GM23338 (cell line): Measurements from ENCODE around the gene CNOT1. TPM values are rescaled to one million over a fixed set of nuclear protein-coding genes. Genes with fewer than 3 reads are reported as not detected.

Experiments
- ATAC-seq: fragments of 200-7000 bp; cut with Tn5 transposase; 3 replicates; pipeline ENCODE4 v1.9.1; 2020
- DNase-seq: peaks from one replicate; pipeline ENCODE4 v3.0.0-alpha.2; 2015; ENCODE audit warnings: low spot score
- H2AFZ ChIP-seq: fragments of 200-600 bp; sonication (generic); 2 replicates; pipeline ENCODE4 v1.8.0; 2016; ENCODE audit warnings: antibody characterized with exemption, mild to moderate bottlenecking, moderate library complexity
- H3F3A ChIP-seq: fragments of 200-600 bp; sonication (generic); replicated peaks from 2 replicates; pipeline ENCODE4 v1.8.0; 2017; ENCODE audit warnings: antibody characterized with exemption, mixed run types, low read depth
- H3K27ac ChIP-seq: fragments of 200-600 bp; sonication (generic); 2 replicates; pipeline ENCODE4 v1.6.1; 2016; ENCODE audit warnings: low read depth
- H3K27me3 ChIP-seq: fragments of 200-600 bp; sonication (generic); 2 replicates; pipeline ENCODE4 v1.8.0; 2016; ENCODE audit warnings: mild to moderate bottlenecking, mixed run types, moderate library complexity; ENCODE audit not compliant: insufficient read depth
- H3K36me3 ChIP-seq: fragments of 200-600 bp; sonication (generic); 2 replicates; pipeline ENCODE4 v1.8.0; 2016; ENCODE audit warnings: mild to moderate bottlenecking; ENCODE audit not compliant: insufficient read depth
- H3K4me1 ChIP-seq: fragments of 200-600 bp; sonication (generic); 2 replicates; pipeline ENCODE4 v1.8.0; 2016; ENCODE audit warnings: mild to moderate bottlenecking, moderate library complexity; ENCODE audit not compliant: insufficient read depth
- H3K4me2 ChIP-seq: fragments of 200-600 bp; sonication (generic); 2 replicates; pipeline ENCODE4 v1.7.1; 2017; ENCODE audit warnings: mixed run types
- H3K4me3 ChIP-seq: fragments of 200-600 bp; sonication (generic); 2 replicates; pipeline ENCODE4 v1.6.1; 2016; ENCODE audit warnings: mixed run types
- H3K79me2 ChIP-seq: fragments of 200-600 bp; sonication (generic); replicated peaks from 2 replicates; pipeline ENCODE4 v1.8.0; 2017; ENCODE audit warnings: mild to moderate bottlenecking; ENCODE audit not compliant: insufficient read depth
- H3K9me2 ChIP-seq: fragments of 200-600 bp; sonication (generic); 2 replicates; pipeline ENCODE4 v1.8.0; 2017; ENCODE audit not compliant: insufficient read depth
- H4K20me1 ChIP-seq: fragments of 200-600 bp; sonication (generic); replicated peaks from 2 replicates; pipeline ENCODE4 v1.8.0; 2017; ENCODE audit warnings: mild to moderate bottlenecking; ENCODE audit not compliant: insufficient read depth
- H3K27ac Mint-ChIP-seq: 2 replicates; pipeline ENCODE4 v1.8.0; 2020; ENCODE audit warnings: inconsistent platforms, mild to moderate bottlenecking, moderate library complexity, mixed read lengths
- H3K27me3 Mint-ChIP-seq: 3 replicates; pipeline ENCODE4 v1.8.0; 2022; ENCODE audit warnings: low read depth, mild to moderate bottlenecking, moderate library complexity, mixed read lengths, inconsistent platforms; ENCODE audit not compliant: insufficient read depth, poor library complexity
- H3K36me3 Mint-ChIP-seq: 3 replicates; pipeline ENCODE4 v1.8.0; 2021; ENCODE audit warnings: low read depth, mild to moderate bottlenecking, inconsistent platforms, moderate library complexity, mixed read lengths
- H3K4me1 Mint-ChIP-seq: 3 replicates; pipeline ENCODE4 v1.8.0; 2020; ENCODE audit warnings: mild to moderate bottlenecking, inconsistent platforms, mixed read lengths
- H3K4me3 Mint-ChIP-seq: 3 replicates; pipeline ENCODE4 v1.8.0; 2021; ENCODE audit warnings: moderate library complexity, mild to moderate bottlenecking, inconsistent platforms, mixed read lengths
- H3K9me3 Mint-ChIP-seq: 3 replicates; pipeline ENCODE4 v1.8.0; 2020; ENCODE audit warnings: moderate library complexity, mild to moderate bottlenecking, inconsistent platforms, mixed read lengths
- CREB1 ChIP-seq: fragments of 250-450 bp; sonication (Bioruptor Pico); IDR thresholded peaks from 2 replicates; pipeline ENCODE4 v1.5.0; 2020; ENCODE audit warnings: low read depth, mild to moderate bottlenecking, moderate library complexity
- CTCF ChIP-seq, 2 experiments: fragments of 200-600 bp in 1 of 2; sonication (generic) in 1 of 2; conservative IDR thresholded peaks; 2 replicates each; pipeline versions ENCODE4 v1.5.1 to v1.6.1; 2016 to 2017; ENCODE audit warnings: antibody characterized with exemption in 2 of 2, low read depth in 2 of 2, mild to moderate bottlenecking in 2 of 2, moderate library complexity in 1 of 2
- JUNB ChIP-seq: IDR thresholded peaks from one replicate; pipeline ENCODE4 v1.6.1; 2016; ENCODE audit warnings: antibody characterized with exemption; ENCODE audit not compliant: unreplicated experiment
- POLR2AphosphoS5 ChIP-seq: IDR thresholded peaks from 2 replicates; pipeline ENCODE4 v1.6.1; 2016; ENCODE audit warnings: antibody characterized with exemption, low read depth
- REST ChIP-seq: IDR thresholded peaks from one replicate; pipeline ENCODE4 v1.6.1; 2018; ENCODE audit warnings: antibody characterized with exemption; ENCODE audit not compliant: unreplicated experiment
- ZNF114 ChIP-seq: fragments of 250-450 bp; sonication (Bioruptor Pico); IDR thresholded peaks from 2 replicates; pipeline ENCODE4 v1.5.0; 2020; ENCODE audit warnings: mild to moderate bottlenecking, moderate library complexity
- ZNF462 ChIP-seq: fragments of 250-450 bp; sonication (Bioruptor Pico); IDR thresholded peaks from 2 replicates; pipeline ENCODE4 v1.5.0; 2020; ENCODE audit warnings: mild to moderate bottlenecking, moderate library complexity
- polyA plus RNA-seq: library from polyadenylated mRNA; unstranded; fragments of >200 nt; fragmentation: Nextera tagmentation; extraction: Ambion mirVana; gene quantifications from 2 replicates; pipeline ENCODE4 v1.2.1, GENCODE V29; 2016
- total RNA-seq: library from RNA; depleted of rRNA; stranded (reverse); fragments of >200 nt; shearing (Covaris generic); gene quantifications from 2 replicates; pipeline ENCODE4 v1.2.3, GENCODE V29; 2014

The CNOT1 gene
- total and polyA plus RNA-seq, 2 experiments from 2014 or later: 59.2 to 298 TPM

GRCh38 chr16:58501242-58502131 is 128.1 kb downstream of the CNOT1 start:
- Histone ChIP-seq H3K9me2 (no peaks in the 10 kb centered on the region), H3K4me3 (peak overlapping the region; percentile 88), H3K4me2 (peak overlapping the region; percentile 96), H3K79me2 (no peaks in the 10 kb centered on the region), H3F3A (no peaks in the 10 kb centered on the region), H3K27me3 (no peaks in the 10 kb centered on the region), H2AFZ (peak overlapping the region; percentile 87; the same call in 1 of the 2 replicates), H3K27ac (no peak overlapping the region), H4K20me1 (peaks cover 4% of the 10 kb centered on the region; the same call in 1 of the 2 replicates), H3K36me3 (no peaks in the 10 kb centered on the region), H3K4me1 (peaks cover 4% of the 10 kb centered on the region; the same call in 1 of the 2 replicates)
- Mint-ChIP-seq H3K4me1 (peaks cover 16% of the 10 kb centered on the region), H3K36me3 (no peaks in the 10 kb centered on the region), H3K27me3 (peaks cover 29% of the 10 kb centered on the region), H3K27ac (peak overlapping the region; percentile 91), H3K9me3 (no peaks in the 10 kb centered on the region; the same call in 1 of the 3 replicates), H3K4me3 (peak overlapping the region; percentile 86)
- peak; percentile 78 for ATAC-seq
- peak; percentile 92 for DNase-seq
- TF ChIP-seq ZNF462 (no peak), ZNF114 (CRISPR knock-in tag) (no peak), CTCF (conservative IDR thresholded peaks at IDR 0.05; ENCODE audit: low read depth in 2 of 2) (0 out of 4 replicates have a peak, but pooled peaks of 1 of the 2 experiments have one; percentile 7), POLR2AphosphoS5 (peak; percentile 90), CREB1 (peak; percentile 92), REST (no peak), JUNB (no peak)
